H1 (cell line): ENCODE data around the gene DHDDS. TPM values are rescaled to one million over a fixed set of nuclear protein-coding genes. Genes with fewer than 3 reads are reported as not detected.

Source experiments
- CTCF ChIA-PET: fragments of 300-600 bp; sonication (Branson Sonifier 250); formaldehyde crosslinking; loops from one replicate; lab custom pipeline; 2021; ENCODE audit not compliant: partially characterized antibody; lab: Charles Lee
- POLR2A ChIA-PET: fragments of 300-600 bp; sonication (Branson Sonifier 250); formaldehyde crosslinking; loops from one replicate; lab custom pipeline; 2021; ENCODE audit warnings: inconsistent platforms; ENCODE audit not compliant: partially characterized antibody; lab: Charles Lee
- DNase-seq, 2 experiments: peaks; one replicate each; pipeline versions ENCODE4 v3.0.0 to v3.0.0-alpha.2; 2010 to 2022; ENCODE audit warnings: low spot score in 2 of 2, low read depth in 1 of 2, mixed read lengths in 1 of 2
- FAIRE-seq: peaks from 2 replicates; lab custom pipeline; 2011; peaks lifted over from hg19 to GRCh38; lab: Jason Lieb, UNC
- H2AFZ ChIP-seq: 2 replicates; pipeline ENCODE4 v1.8.1; 2012; ENCODE audit warnings: low read length, inconsistent platforms
- H2AK5ac ChIP-seq: 2 replicates; pipeline ENCODE4 v1.6.1; 2013; ENCODE audit warnings: low read depth, low read length
- H2BK120ac ChIP-seq: replicated peaks from 2 replicates; pipeline ENCODE3; 2013; ENCODE audit warnings: low read depth, low read length, inconsistent platforms
- H2BK12ac ChIP-seq: 2 replicates; pipeline ENCODE4 v1.6.1; 2013; ENCODE audit warnings: low read depth, low read length
- H2BK15ac ChIP-seq: 2 replicates; pipeline ENCODE4 v1.6.1; 2013; ENCODE audit warnings: low read length
- H2BK20ac ChIP-seq: 2 replicates; pipeline ENCODE4 v1.6.1; 2013; ENCODE audit warnings: low read length
- H2BK5ac ChIP-seq: 2 replicates; pipeline ENCODE4 v1.6.1; 2013; ENCODE audit warnings: low read depth, low read length
- H3K14ac ChIP-seq: 2 replicates; pipeline ENCODE4 v1.6.1; 2013; ENCODE audit warnings: inconsistent platforms; ENCODE audit not compliant: insufficient read length
- H3K18ac ChIP-seq: 2 replicates; pipeline ENCODE4 v1.6.1; 2013; ENCODE audit warnings: low read length; ENCODE audit errors: extremely low read depth
- H3K23ac ChIP-seq: 2 replicates; pipeline ENCODE4 v1.6.1; 2013; ENCODE audit warnings: inconsistent platforms; ENCODE audit not compliant: insufficient read length
- H3K23me2 ChIP-seq: 2 replicates; pipeline ENCODE4 v1.6.1; 2013; ENCODE audit warnings: low read depth, low read length
- H3K27ac ChIP-seq: 2 replicates; pipeline ENCODE4 v1.6.1; 2011; ENCODE audit warnings: low read depth, low read length, inconsistent platforms
- H3K27me3 ChIP-seq, 4 experiments: replicated peaks in 1 of 4; 1 replicate in 1 of 4; 2 replicates in 3 of 4; pipeline versions ENCODE4 v1.6.1 to v1.8.1; 2011 to 2013; ENCODE audit warnings: low read length in 3 of 4, mild to moderate bottlenecking in 3 of 4, inconsistent platforms in 2 of 4, mixed read lengths in 2 of 4, moderate library complexity in 1 of 4; ENCODE audit not compliant: control insufficient read depth in 3 of 4, insufficient read depth in 3 of 4; ENCODE audit errors: extremely low read depth in 1 of 4
- H3K36me3 ChIP-seq, 4 experiments: 2 replicates each; pipeline versions ENCODE4 v1.6.1 to v1.8.1; 2011 to 2013; ENCODE audit warnings: mild to moderate bottlenecking in 4 of 4, low read length in 3 of 4, moderate library complexity in 2 of 4, control low read depth in 1 of 4, inconsistent platforms in 1 of 4; ENCODE audit not compliant: insufficient read depth in 4 of 4, control insufficient read depth in 2 of 4
- H3K4ac ChIP-seq: replicated peaks from 2 replicates; pipeline ENCODE3; 2013; ENCODE audit warnings: low read length, low read depth, mixed read lengths, inconsistent platforms; ENCODE audit not compliant: insufficient read length
- H3K4me1 ChIP-seq, 4 experiments: replicated peaks in 1 of 4; 1 replicate in 1 of 4; 2 replicates in 3 of 4; pipeline versions ENCODE4 v1.6.1 to v1.8.1; 2011 to 2013; ENCODE audit warnings: low read length in 3 of 4, inconsistent platforms in 2 of 4, mixed read lengths in 1 of 4; ENCODE audit not compliant: insufficient read depth in 4 of 4, control insufficient read depth in 3 of 4
- H3K4me2 ChIP-seq, 2 experiments: 2 replicates each; pipeline versions ENCODE4 v1.6.1 to v1.8.1; 2011 to 2013; ENCODE audit warnings: low read depth in 2 of 2, low read length in 2 of 2, control low read depth in 1 of 2, inconsistent platforms in 1 of 2, mild to moderate bottlenecking in 1 of 2; ENCODE audit not compliant: insufficient read depth in 1 of 2
- H3K4me3 ChIP-seq, 4 experiments: fragments of 200-600, 300-600 bp in 1 of 4; sonication (generic), shearing (Covaris generic), sonication (Bioruptor Twin) in 1 of 4; 2 replicates each; pipeline versions ENCODE4 v1.5.1 to v1.8.1; 2011 to 2016; ENCODE audit warnings: low read length in 4 of 4, low read depth in 3 of 4, control low read depth in 2 of 4, inconsistent platforms in 2 of 4, mild to moderate bottlenecking in 2 of 4, mixed read lengths in 1 of 4, moderate library complexity in 1 of 4; ENCODE audit not compliant: insufficient read depth in 2 of 4; ENCODE audit errors: extremely low read depth in 1 of 4
- H3K56ac ChIP-seq: replicated peaks from 2 replicates; pipeline ENCODE3; 2013; ENCODE audit warnings: low read depth, mild to moderate bottlenecking, mixed read lengths, low read length, inconsistent platforms; ENCODE audit not compliant: insufficient read length
- H3K79me1 ChIP-seq: 2 replicates; pipeline ENCODE4 v1.6.1; 2013; ENCODE audit warnings: low read depth, low read length, control low read depth
- H3K79me2 ChIP-seq, 2 experiments: 2 replicates each; pipeline versions ENCODE4 v1.6.1 to v1.8.1; 2012 to 2013; ENCODE audit warnings: low read length in 2 of 2, mild to moderate bottlenecking in 2 of 2, inconsistent platforms in 1 of 2; ENCODE audit not compliant: insufficient read depth in 2 of 2, control insufficient read depth in 1 of 2
- H3K9ac ChIP-seq, 4 experiments: replicated peaks in 1 of 4; 1 replicate in 1 of 4; 2 replicates in 3 of 4; pipeline versions ENCODE4 v1.6.1 to v1.8.1; 2011 to 2013; ENCODE audit warnings: low read depth in 3 of 4, low read length in 3 of 4, control low read depth in 2 of 4, mild to moderate bottlenecking in 2 of 4, moderate library complexity in 2 of 4, inconsistent platforms in 1 of 4; ENCODE audit errors: extremely low read depth in 1 of 4
- H3K9me3 ChIP-seq, 2 experiments: 2 replicates each; pipeline versions ENCODE4 v1.6.1 to v1.8.1; 2012 to 2013; ENCODE audit warnings: mild to moderate bottlenecking in 2 of 2, moderate library complexity in 2 of 2, control low read depth in 1 of 2, inconsistent platforms in 1 of 2, low read depth in 1 of 2, low read length in 1 of 2, mixed read lengths in 1 of 2; ENCODE audit not compliant: insufficient read depth in 2 of 2
- H4K20me1 ChIP-seq, 2 experiments: replicated peaks in 1 of 2; 2 replicates each; pipeline versions ENCODE3 to v1.8.1; 2011 to 2013; ENCODE audit warnings: inconsistent platforms in 2 of 2, low read length in 2 of 2, mild to moderate bottlenecking in 1 of 2; ENCODE audit not compliant: insufficient read depth in 2 of 2, control insufficient read depth in 1 of 2
- H4K5ac ChIP-seq: 2 replicates; pipeline ENCODE4 v1.6.1; 2013; ENCODE audit warnings: low read length, low read depth, mixed read lengths, inconsistent platforms; ENCODE audit not compliant: insufficient read length
- H4K8ac ChIP-seq: 2 replicates; pipeline ENCODE4 v1.8.0; 2013; ENCODE audit warnings: mild to moderate bottlenecking, moderate library complexity, low read length, inconsistent platforms; ENCODE audit not compliant: insufficient read depth; ENCODE audit errors: extremely low read depth
- H4K91ac ChIP-seq: replicated peaks from 2 replicates; pipeline ENCODE3; 2013; ENCODE audit warnings: low read length, mixed read lengths, inconsistent platforms; ENCODE audit not compliant: insufficient read length
- CTBP2 ChIP-seq: IDR thresholded peaks from 2 replicates; pipeline ENCODE4 v1.7.0; 2011; ENCODE audit warnings: borderline replicate concordance, mild to moderate bottlenecking, moderate library complexity, mixed read lengths, low read length; ENCODE audit not compliant: insufficient read depth, insufficient read length
- KDM4A ChIP-seq: IDR thresholded peaks from one replicate; pipeline ENCODE4 v1.7.1; 2012; ENCODE audit warnings: low read depth, mild to moderate bottlenecking, moderate library complexity, low read length, inconsistent platforms; ENCODE audit not compliant: severe bottlenecking
- POLR2A ChIP-seq, 2 experiments: IDR thresholded peaks; 1 replicate in 1 of 2; 2 replicates in 1 of 2; pipeline ENCODE4 v1.6.1; 2011; ENCODE audit warnings: low read depth in 2 of 2, low read length in 2 of 2, mild to moderate bottlenecking in 2 of 2; ENCODE audit errors: control extremely low read depth in 1 of 2
- RXRA ChIP-seq: IDR thresholded peaks from 2 replicates; pipeline ENCODE4 v1.6.1; 2011; ENCODE audit warnings: low read depth, mild to moderate bottlenecking, low read length, moderate library complexity; ENCODE audit not compliant: insufficient read depth
- SAP30 ChIP-seq: fragments of 300-600 bp; sonication (generic); IDR thresholded peaks from 2 replicates; pipeline ENCODE4 v1.7.1; 2012; ENCODE audit warnings: low read length, moderate library complexity, mild to moderate bottlenecking, inconsistent platforms; ENCODE audit not compliant: insufficient read depth, insufficient replicate concordance
- SIX5 ChIP-seq: IDR thresholded peaks from 2 replicates; pipeline ENCODE4 v1.6.1; 2011; ENCODE audit warnings: mild to moderate bottlenecking, low read depth, low read length
- TCF12 ChIP-seq: IDR thresholded peaks from 2 replicates; pipeline ENCODE4 v1.6.1; 2011; ENCODE audit warnings: low read depth, mild to moderate bottlenecking, low read length
- WGBS, 2 experiments: shearing (Covaris generic) in 1 of 2; methylation state at CpG; one replicate each; pipeline versions ENCODE4 v1.1.6 to v1.1.7; 2013 to 2015; ENCODE audit warnings: low lambda C conversion rate in 2 of 2, mixed read lengths in 2 of 2, inconsistent platforms in 1 of 2, low coverage in 1 of 2, missing lambda C conversion rate in 1 of 2; ENCODE audit not compliant: insufficient replicate concordance in 2 of 2, insufficient coverage in 1 of 2, insufficient read length in 1 of 2; ENCODE audit errors: extremely low coverage in 1 of 2, missing lambda C conversion rate in 1 of 2; 5-methylcytosine and 5-hydroxymethylcytosine counted together
- polyA plus RNA-seq, 7 experiments: library from polyadenylated mRNA; depleted of rRNA in 3 of 7; stranded (reverse) in 5 of 7; unstranded in 2 of 7; fragments of >200 nt in 5 of 7; fragments of 200-250 nt in 2 of 7; gene quantifications; 1 replicate in 5 of 7; 2 replicates in 1 of 7; 4 replicates in 1 of 7; pipeline versions ENCODE4 v1.2.1 to v1.2.3, GENCODE V29; 2011 to 2013; ENCODE audit warnings: missing spikeins in 2 of 7, mixed read lengths in 2 of 7
- total RNA-seq: library from RNA; stranded (reverse); fragmentation: NEBNext Ultra II Directional; extraction: Animal tissue kit (Norgen Biotek cat#: 25700); gene quantifications from 2 replicates; pipeline ENCODE4 v1.2.1, GENCODE V29; 2021
- TF ChIP-seq, protein P1 (sequence below): IDR thresholded peaks from 2 replicates; pipeline ENCODE4 v1.6.1; 2012; ENCODE audit warnings: inconsistent platforms
- TF ChIP-seq, protein P2 (sequence below), 3 experiments: IDR thresholded peaks; 1 replicate in 2 of 3; 2 replicates in 1 of 3; pipeline versions ENCODE4 v1.5.1 to v1.6.1; 2011; ENCODE audit warnings: low read length in 3 of 3, mild to moderate bottlenecking in 3 of 3, inconsistent platforms in 2 of 3, low read depth in 1 of 3, moderate library complexity in 1 of 3; ENCODE audit not compliant: insufficient read depth in 1 of 3; ENCODE audit errors: control extremely low read depth in 1 of 3
- TF ChIP-seq, protein P3 (sequence below): IDR thresholded peaks from 2 replicates; pipeline ENCODE4 v1.6.1; 2011; ENCODE audit warnings: low read length, improper control_type of control experiment

The DHDDS gene
- total and polyA plus RNA-seq, 2 of the 8 experiments (the other 6 are each of a cell fraction or from before 2014, with no cell fraction given): 28.3 to 44.6 TPM

DNA sequence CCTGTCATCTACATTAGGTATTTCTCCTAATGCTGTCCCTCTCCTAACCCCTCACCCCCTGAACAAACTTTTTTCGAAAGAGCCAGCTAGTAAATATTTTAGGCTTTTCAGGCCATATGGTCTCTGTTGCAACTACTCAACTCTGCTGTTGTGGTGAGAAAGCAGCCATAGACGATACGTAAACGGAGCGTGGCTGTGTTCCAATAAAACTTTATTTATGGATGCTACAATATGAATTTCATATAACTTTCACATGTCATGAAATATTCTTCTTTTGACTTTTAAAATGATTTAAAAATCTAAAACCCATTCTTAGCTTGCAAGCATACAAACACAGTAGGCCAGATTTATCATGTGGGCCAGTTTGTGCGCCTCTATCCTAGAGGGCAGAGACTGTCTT lies 86.2 kb downstream of the DHDDS start:
- no peaks in the 10 kb centered on the region for H3K23me2 ChIP-seq
- H3K4ac ChIP-seq: no peak overlapping the region
- no peak overlapping the region for H2BK15ac ChIP-seq
- H2AFZ ChIP-seq: no peak overlapping the region
- CTCF ChIA-PET: interaction anchor here (0.8 to 1.6 kb wide), 3 partner anchors 14 to 20 kb away, joined by 3 to 4 read pairs (median 4); no protein-coding TSS in a partner anchor
- no peak overlapping the region for H4K8ac ChIP-seq
- no peak overlapping the region for H3K4me2 ChIP-seq
- no peaks in the 10 kb centered on the region for H3K9me3 ChIP-seq
- H3K14ac ChIP-seq: no peak overlapping the region
- no peaks in the 10 kb centered on the region; a peak in 1 of 7 replicates for H3K27me3 ChIP-seq
- POLR2A ChIA-PET: interaction anchor here (1.3 to 2.5 kb wide), 3 partner anchors 10 to 100 kb away, joined by 3 to 19 read pairs (median 8); partner anchors contain the start of gene RPS6KA1
- 90% methylated on average over 6 of the region's 6 CpGs; no CpG with 5 or more reads in 1 of the 2 experiments for WGBS, 2 experiments
- no peak overlapping the region for H4K5ac ChIP-seq
- no peak overlapping the region for H3K23ac ChIP-seq
- H3K79me2 ChIP-seq: no peaks in the 10 kb centered on the region
- no peak overlapping the region for H2BK12ac ChIP-seq
- no peak for FAIRE-seq
- H3K36me3 ChIP-seq: no peaks in the 10 kb centered on the region
- peaks cover 0 to 3% (median 0%) of the 10 kb centered on the region in 4 experiments; a peak in 1 of 7 replicates for H3K4me1 ChIP-seq
- no peak overlapping the region for H3K27ac ChIP-seq
- no peak overlapping the region for H2AK5ac ChIP-seq
- H3K4me3 ChIP-seq: no peak overlapping the region
- H3K18ac ChIP-seq: no peak overlapping the region
- H4K20me1 ChIP-seq: no peaks in the 10 kb centered on the region
- no peak overlapping the region for H3K56ac ChIP-seq
- H4K91ac ChIP-seq: no peak overlapping the region
- H2BK20ac ChIP-seq: no peak overlapping the region
- no peak overlapping the region for H2BK120ac ChIP-seq
- no peak overlapping the region for H3K9ac ChIP-seq
- no peak overlapping the region for H2BK5ac ChIP-seq
- no peak for DNase-seq
- H3K79me1 ChIP-seq: no peaks in the 10 kb centered on the region
- TF ChIP-seq, protein P1, sequence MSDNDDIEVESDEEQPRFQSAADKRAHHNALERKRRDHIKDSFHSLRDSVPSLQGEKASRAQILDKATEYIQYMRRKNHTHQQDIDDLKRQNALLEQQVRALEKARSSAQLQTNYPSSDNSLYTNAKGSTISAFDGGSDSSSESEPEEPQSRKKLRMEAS: no peak
- TF ChIP-seq, protein P2, sequence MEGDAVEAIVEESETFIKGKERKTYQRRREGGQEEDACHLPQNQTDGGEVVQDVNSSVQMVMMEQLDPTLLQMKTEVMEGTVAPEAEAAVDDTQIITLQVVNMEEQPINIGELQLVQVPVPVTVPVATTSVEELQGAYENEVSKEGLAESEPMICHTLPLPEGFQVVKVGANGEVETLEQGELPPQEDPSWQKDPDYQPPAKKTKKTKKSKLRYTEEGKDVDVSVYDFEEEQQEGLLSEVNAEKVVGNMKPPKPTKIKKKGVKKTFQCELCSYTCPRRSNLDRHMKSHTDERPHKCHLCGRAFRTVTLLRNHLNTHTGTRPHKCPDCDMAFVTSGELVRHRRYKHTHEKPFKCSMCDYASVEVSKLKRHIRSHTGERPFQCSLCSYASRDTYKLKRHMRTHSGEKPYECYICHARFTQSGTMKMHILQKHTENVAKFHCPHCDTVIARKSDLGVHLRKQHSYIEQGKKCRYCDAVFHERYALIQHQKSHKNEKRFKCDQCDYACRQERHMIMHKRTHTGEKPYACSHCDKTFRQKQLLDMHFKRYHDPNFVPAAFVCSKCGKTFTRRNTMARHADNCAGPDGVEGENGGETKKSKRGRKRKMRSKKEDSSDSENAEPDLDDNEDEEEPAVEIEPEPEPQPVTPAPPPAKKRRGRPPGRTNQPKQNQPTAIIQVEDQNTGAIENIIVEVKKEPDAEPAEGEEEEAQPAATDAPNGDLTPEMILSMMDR (IDR thresholded peaks at IDR 0.05; ENCODE audit: control extremely low read depth in 1 of 3, insufficient read depth in 1 of 3, low read depth in 1 of 3, low read length in 3 of 3): no peak
- no peak for TF ChIP-seq POLR2A (IDR thresholded peaks at IDR 0.05; ENCODE audit: control extremely low read depth in 1 of 2, low read depth in 2 of 2, low read length in 2 of 2)
- TF ChIP-seq SAP30: no peak
- TF ChIP-seq CTBP2: no peak
- TF ChIP-seq, protein P3, sequence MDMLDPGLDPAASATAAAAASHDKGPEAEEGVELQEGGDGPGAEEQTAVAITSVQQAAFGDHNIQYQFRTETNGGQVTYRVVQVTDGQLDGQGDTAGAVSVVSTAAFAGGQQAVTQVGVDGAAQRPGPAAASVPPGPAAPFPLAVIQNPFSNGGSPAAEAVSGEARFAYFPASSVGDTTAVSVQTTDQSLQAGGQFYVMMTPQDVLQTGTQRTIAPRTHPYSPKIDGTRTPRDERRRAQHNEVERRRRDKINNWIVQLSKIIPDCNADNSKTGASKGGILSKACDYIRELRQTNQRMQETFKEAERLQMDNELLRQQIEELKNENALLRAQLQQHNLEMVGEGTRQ: no peak
- TF ChIP-seq KDM4A: no peak
- no peak for TF ChIP-seq TCF12
- no peak for TF ChIP-seq RXRA
- TF ChIP-seq SIX5: no peak
